GM03348 (cell line): ENCODE results near the gene RPL28.

Experiments used
- DNase-seq: peaks from one replicate; pipeline ENCODE4 v3.0.0; 2012; ENCODE audit warnings: low spot score

Gene RPL28

DNA sequence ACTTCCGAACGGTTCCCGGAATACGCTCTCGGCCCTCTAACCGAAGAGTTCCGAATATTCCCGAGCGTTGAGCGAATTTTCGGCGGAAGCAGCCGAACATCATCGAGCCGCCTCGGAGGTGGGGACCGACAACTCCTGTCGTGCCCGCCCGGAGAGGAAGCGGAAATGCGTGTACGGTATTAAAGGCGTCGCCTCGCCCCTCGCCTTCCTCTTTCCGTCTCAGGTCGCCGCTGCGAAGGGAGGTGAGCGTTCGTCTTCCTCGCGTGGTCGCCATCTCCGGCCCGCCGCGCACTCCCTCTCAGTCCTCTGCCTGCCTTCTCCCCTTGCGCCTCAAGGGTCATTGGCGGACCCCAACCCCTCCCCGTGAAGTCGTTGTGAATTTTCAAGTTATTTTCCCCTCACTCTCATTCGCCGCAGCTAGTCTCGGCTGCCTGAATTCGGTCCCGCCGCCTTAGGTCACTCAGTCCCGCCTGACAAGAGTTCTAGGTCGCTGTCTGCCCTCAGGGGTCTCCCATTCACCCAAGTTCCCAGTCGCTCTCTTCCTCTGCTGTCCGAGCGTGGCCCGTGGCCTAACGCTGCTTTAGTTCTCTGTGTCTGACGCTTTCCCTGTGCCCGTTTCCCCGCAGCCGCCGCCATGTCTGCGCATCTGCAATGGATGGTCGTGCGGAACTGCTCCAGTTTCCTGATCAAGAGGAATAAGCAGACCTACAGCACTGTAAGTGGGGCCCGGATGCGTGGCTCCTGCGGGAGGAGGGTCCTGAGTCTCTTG, at the start of gene RPL28:
Gene RPL28, plus strand, starts transcription at position 209 of the 769 bp plus-strand sequence. Its CDS starts 426 bp downstream, at position 635.
- DNase-seq: peak; percentile 97

DNA sequence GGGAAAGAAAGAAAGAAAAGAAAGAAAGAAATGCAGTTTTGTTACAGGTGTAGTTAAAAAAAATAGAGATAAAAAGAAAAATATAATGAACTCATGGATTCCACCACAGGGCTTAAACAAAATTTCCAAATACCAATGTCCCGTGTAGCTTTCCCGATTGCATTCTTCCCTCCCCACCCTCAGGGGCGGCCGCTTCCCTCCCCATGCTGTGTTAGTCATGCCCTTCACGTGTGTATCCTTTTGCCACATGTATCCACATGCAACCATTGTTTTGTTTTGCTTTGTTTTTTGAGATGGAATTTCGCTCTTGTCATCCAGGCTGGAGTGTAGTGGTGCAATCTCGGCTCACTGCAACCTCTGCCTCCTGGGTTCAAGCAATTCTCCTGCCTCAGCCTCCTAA, 49.6 kb upstream of the RPL28 start:
- DNase-seq: peak; percentile 63

DNA sequence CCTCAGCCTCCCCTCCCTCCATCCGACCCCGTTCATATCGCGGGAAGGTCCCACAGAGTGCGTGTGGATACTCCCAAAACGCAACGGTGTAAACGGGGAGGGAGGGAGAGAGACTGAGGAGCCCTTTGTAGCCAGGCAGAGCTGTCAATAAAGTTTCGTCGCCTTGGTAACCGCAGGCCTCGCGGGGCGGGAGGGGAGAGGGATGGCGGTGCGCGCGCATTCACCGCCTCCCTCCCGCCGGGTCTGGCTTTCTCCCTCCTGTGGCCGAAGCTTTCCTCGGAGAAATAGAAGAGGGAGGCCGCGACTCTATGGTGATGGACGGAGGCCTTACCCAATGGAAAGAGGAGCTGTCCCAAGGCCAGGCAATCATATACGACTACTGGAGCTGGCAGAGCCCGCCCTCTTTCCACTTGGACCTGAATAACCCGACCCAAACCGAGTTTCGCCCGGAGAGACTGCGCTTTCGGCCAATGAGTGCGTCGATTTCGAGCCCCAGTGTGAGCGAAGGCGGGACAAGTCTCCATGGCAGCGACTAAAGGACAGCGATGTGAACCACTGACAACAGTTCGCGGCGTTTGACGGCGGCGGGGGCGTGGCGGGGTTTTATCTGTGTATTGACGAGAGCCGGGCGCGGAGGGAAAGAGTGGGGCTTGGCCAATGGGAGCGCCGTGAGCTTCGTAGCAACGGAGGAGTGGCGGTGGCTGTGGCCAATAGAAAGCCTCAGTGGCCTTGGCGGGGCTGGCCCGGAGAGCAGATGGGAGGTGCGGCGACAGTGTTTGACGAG, 46.4 kb upstream of the RPL28 start, which contains the start of gene KMT5C:
Gene KMT5C, plus strand, starts transcription at position 772 of the 784 bp plus-strand sequence. CDS start 2,061 bp downstream, outside the sequence.
- DNase-seq: peak; percentile 100

DNA sequence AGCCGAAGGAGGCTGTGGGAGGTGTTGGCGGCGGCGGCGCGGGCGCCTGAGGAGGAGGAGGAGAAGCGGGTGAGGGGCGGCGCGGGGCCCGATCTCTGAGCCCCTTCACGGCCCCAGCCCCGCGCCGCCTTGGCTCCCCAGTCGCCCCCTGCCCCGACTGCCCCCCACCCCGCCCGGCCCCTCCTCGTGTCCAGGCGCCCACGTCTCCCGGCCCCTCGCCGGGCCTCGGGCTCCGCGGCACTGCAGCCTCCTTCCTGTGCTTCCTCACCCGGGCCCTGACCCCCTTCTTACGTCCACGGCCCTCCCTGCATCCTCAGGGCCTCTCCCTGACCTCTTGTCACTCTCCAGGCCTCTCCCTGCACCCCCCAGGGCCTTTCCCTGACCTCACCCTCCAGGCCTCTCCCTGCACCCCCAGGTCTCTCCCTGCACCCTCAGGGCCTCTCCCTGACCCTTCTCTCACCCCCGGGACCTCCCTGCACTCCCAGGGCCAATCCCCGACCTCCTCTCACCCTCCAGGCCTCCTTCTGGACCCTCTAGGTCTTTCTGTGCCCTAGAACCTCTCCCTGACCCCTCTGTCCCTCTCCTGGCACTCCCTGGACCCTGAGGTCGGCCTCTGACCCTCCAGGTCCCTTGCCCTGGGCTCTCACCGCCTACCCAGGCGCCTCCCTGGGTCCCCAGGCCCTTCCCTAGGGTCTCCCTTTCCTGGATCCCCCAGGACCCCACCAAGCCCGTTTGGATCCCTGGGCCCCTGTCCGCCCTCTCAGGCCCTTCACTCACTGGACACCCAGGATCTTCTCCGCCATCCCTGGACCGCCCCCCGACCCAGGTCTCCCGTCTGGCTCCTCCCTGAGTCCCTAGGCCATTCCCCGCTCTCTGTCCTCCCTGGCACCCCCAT, 45.6 kb upstream of the RPL28 start:
- no peak for DNase-seq

DNA sequence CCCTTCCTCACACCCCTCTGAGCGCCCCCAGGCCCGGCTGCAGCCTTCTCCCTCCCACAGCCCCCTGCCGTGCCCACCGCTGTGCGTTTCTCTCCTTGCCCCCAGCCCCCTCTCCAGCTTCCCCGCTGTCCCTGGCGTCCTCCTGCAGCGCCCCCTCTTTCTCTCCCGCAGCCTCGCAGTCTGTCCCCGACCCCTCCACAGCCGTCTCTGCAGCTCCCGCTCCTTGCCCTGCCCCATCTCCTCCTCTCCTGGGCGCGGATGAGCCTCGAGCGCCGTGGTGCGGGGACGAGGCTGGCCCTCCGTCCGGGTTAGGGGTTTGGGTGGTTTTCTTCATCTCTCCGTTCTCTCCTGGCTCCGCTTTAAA, 45.0 kb upstream of the RPL28 start:
- DNase-seq: no peak

DNA sequence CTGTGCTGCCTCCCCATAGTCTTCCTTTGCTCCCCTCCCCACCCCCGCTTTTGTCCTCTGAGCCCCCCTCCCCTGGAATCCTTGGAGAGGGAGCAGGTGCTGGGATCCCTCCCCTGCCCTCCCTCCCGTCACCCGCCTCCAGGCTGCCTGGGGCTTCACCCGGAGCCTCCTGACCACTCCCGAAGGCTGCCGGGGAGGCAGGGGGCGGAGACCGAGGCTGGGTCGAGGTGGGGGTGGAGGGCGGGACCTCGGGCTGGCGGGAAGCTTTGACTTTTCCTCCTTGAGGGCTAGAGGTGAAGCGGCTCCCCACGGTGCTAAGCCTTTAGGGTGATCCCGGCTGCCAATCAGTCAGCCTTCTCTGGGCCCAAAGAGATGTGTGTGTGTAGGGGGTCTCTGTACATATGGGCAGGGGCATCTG, 44.6 kb upstream of the RPL28 start:
- DNase-seq: peak; percentile 93

DNA sequence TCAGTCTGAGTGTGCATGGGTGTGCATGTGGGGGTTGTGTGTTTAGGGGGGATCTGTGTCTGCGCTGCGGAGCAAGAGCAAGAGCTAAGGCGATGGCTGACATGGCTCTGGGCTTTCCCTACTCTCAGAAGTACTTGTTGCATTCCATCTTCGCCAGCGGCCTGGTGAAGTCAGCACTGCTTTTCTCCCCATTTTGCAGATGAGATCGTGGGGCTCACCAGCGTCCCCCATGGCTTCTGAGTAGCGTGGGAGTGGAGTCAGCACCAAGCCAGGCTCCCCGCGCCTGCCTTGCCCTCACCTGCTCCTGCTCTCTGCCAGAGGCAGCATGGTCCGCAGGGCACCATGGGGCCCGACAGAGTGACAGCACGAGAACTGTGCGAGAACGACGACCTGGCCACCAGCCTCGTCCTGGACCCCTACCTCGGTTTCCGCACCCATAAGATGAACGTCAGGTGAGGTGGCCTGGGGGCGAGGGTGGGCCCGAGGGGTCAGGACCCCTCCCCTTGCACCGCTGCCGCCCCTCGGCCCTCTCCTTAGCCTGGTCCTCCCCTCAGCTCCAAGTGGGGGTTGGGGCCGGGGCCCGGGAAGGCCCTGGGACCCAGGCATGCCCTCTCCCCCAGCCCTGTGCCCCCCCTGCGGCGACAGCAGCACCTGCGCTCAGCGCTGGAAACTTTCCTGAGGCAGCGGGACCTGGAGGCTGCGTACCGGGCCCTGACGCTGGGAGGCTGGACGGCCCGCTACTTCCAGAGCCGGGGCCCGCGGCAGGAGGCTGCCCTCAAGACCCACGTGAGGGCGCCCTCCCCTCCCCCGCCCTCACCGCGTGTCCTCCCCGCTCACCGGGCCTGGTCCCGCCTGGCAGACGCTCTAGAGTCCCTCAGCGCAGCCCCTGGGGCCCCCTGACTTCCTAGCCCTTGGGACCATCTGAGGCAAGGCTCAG, 43.9 kb upstream of the RPL28 start:
- no peak for DNase-seq

DNA sequence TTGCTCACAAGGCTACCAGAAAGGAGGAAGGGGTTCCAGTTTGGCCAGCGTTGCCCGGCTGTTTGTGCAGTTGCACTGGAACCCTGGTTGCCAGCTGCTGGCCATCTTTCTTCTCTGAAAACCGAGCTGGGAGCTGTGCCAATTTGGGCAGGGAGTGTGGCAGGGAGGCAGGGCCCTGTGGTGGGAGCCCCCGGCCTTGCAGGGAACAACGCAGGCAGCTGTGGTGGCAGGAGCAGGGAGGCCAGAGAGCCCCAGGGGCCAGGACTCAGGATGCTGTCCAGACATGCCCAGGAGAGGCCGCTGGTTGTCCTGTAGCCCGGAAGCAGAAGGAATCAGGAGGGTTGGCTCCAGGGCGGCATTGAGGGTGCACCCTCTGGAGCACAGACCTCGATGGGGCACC, 41.3 kb upstream of the RPL28 start:
- no peak for DNase-seq

DNA sequence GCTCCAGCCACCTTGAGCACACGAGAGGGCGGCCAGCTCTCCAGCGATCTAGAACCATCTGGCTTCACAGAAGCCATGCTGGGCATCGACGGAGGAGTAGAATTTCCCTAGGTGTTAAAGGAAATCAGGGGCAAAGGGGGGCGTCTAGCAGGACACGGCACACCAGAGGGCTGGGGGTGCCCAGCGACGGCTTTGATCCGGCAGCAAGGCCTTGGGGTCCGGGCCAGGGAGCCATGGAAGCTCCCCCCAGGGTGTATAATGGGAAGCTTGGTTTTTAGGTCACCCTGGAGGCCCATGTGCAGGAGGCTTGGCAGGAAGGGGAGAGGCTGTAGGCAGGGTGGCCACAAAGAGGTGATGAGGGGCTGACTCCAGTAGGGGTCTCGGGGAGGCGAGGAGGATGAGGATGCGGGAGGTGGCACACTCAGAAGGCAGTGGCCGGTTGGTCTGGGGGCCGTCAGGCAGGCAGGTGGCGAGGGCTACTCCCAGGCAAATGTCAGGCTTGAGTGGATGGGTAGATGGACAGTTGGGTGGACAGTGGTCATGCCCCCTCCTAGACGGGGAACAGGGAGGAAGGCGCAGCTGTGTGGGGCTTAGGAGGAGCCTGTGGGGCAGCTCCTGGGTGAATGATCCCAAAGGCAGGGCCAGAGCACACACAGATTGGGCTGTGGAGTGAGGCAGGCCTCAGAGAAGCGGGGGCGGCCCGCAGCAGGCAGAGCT, 40.5 kb upstream of the RPL28 start:
- no peak for DNase-seq

DNA sequence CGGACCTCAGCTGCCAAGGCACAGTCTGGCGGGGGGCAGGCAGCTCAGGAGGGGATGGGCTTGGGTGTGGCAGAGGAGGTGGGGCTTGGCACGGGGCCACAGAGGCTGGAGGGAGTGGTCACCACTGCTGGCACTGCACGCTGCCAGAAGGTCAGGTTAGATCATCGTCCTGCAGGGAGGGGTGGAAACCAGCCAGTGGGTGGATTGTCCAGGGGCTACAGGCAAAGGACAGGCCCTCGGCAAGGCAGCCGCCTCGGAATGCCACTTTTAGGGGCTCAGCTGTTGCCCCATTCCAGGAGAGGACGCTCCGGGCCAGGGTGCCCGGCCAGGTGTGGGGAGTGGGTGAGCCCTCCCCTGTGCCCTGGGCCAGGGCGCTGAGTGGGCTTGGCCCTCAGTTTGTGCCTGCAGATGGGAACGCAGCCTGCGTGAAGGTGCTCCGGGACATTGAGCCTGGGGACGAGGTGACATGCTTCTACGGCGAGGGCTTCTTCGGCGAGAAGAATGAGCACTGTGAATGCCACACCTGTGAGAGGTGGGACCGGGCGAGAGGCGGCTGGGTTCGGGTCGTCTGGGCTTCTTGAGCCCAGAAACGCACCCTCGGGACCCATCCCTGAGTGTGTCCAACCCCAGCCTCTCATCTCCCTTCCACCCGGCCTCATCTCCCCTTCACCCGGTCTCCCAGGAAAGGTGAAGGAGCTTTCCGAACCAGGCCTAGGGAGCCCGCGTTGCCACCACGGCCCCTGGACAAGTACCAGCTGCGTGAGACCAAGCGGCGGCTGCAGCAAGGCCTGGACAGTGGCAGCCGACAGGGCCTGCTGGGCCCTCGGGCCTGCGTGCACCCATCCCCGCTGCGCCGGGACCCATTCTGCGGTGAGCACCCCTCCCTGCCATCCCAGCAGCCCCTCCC, 39.7 kb upstream of the RPL28 start:
- no peak for DNase-seq

DNA sequence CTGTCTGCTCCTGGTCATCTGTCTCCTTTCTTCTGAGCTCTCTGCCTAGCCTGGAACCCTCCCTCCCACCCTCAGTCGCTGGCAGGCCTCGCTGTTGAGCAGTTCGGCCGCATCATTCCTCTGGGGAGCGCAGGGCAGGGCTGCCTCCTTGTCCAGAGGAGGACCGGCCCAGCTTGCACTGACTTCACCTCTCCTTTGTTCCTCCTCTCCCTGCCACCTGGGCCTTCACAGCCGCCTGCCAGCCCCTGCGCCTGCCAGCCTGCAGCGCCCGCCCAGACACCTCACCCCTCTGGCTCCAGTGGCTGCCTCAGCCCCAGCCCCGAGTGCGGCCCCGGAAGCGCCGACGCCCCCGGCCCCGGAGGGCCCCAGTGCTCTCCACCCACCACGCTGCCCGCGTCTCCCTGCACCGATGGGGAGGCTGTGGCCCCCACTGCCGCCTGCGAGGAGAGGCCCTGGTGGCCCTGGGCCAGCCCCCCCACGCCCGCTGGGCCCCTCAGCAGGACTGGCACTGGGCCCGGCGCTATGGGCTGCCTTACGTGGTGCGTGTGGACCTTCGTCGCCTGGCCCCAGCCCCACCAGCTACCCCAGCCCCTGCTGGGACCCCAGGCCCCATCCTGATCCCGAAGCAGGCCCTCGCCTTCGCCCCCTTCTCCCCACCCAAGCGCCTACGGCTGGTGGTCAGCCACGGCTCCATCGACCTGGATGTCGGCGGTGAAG, 38.8 kb upstream of the RPL28 start:
- DNase-seq: no peak

DNA sequence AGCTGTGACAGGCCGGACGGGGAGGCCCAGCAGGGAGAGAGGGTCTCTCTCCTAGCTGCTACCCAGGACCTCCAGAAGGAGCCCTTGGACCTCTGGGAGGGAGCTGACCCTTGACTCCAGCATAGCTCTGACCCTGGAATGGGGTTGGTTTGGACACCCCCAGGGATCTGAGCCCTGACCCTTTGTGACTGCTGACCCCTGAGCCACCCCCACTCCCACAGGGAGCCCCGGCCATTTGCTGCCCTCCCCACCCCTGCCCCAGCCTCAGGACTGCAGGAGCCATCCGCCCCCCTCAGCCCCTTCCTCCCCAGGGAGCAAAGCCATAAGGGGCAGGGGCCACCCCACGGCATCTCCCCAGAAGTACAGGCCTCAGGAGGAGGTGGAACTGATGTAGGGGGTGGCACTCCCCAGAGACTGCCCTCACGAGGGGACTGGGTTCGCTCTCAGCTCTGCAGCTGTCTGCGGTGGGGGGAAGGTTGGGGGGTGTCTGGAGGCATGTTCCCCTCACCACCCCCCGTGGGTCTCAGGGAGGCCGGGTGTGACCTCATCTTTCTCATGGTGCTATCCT, 38.2 kb upstream of the RPL28 start:
- no peak for DNase-seq

DNA sequence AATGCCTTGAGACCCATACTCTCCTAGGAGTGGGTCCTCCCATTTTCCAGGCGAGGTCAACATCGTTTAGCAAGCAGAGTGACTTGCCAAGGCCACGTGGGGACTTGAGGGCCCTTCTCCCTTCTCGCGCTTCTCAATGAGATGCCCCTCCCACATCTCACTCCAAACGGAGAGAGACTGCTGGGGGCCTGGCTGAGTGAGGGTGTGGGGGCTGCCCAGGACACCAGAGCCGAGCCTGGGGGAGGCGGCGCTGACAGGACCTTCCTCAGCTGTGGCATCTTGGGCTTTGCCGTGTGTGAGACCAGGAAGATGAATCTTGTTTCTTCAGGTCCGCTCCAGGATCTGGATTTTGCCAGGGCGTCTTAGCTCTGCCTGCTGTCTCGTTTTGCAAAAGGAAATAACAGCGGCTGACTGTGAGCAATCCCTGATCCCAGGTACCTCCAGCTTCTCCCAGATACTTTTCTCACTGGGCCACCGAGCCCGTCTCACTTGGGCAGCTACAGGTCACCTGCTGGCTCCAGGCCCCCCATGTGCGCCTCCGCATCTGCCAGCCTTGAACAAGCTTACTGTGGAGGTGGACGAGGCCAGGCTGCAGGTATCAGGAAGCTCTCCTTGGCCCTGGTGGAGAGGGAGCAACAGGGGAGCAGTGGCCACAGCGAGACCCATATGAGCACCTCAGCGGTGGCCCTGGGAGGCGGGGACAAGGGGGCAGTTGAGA, 37.3 kb upstream of the RPL28 start:
- DNase-seq: no peak

DNA sequence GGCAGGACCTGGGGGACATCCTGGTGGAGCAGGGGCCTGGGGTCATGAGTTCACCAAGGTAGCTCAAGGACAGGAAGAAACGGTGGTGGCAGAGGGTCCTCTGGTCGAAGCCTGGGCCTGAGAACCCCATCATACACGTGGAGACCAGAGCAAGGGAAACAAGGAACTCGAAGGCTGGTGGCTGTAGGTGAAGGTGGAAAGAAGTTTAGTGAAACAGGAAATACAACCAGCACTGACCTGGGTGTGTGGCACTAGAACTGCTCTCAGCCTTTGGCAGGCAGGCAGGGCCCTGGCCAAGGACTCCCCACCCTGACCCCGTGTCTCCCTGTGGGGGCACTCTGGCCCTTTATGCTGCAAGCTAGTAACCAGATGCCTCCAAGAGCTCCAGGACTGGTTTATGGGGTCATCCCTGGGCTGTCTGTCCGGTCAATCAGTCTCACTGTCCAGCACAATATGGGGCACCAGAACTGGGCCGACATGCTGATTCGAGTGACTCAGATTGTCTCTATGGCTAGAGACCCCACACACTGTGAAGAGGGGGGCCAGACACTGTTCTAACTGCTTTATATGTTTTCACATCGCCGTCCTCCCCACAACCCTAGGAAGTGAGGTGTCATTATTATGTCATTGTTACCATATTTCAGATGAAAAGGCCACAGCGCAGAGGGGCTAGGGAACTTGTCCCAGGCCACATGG, 35.0 kb upstream of the RPL28 start:
- DNase-seq: no peak

DNA sequence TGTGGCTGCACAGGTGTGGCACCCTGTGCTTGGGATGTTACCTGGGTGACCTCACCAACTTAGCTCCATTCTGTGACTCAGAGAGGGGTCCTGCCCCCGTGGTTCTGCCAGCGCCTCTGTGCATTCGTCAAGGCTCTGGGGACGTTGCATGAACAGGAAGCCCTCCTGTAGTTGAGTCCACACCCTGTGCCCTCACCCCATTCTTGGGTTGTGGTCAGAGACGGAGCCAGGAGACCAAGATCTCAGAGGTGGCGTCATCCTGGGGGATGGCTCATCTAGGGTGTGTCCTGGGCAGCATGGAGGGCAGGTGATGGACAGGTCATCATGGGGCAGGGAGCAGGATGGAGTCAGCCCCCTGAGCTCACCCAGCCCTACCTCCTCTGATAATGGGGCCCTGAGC, 33.7 kb upstream of the RPL28 start:
- no peak for DNase-seq

DNA sequence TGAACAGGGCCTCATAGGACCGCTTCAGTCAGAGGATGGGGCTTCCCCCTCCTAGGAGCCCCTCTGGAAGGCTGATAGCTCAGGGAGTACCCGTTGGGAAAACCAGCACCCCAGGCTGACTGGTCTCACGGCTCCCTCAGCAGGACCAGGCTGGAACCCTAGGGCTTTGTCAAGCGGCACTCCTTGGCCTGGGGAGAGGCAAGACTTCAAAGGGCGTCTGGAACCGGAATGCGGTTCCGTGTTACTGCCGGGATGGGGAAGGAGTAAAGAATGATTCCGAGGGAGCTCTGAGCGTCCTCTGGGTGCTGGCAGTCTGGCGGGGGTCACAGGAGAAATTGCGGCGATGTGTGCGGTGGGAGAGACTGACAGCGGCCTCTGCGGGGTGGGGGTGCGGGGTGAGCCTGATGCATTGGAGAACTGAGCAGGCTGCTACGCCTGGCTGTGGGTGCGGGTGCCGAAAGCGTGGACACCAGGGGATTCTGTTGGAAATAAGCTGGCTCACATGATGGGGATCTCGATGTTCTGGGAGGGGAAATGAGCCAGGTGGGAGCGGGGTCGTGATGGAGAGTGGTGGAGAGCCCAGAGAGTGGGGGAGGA, 33.1 kb upstream of the RPL28 start:
- no peak for DNase-seq

DNA sequence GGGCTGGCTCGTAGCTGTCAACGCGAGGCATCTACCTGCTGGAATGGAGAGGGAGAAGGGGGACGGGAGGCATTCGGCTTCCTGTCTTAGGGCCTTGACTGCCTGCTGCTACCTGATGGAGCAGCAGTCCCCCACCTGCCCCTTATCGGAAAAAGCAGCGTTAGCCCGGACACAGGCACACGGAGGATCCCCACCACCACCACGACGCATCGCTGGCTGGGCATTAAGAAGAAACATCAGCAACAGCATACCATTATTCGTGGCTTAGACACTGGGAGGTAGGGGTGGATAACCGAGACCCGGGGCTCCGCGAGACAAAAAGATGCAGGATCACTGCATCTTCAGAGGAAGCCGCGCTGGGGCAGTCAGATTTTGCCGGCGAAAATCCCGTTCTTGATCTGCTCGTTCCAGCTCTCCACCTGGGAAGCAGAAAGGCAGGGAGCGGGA, 32.4 kb upstream of the RPL28 start:
- DNase-seq: no peak
